ENCODE measurements around the gene BRCC3. TPM values are rescaled to one million over a fixed set of nuclear protein-coding genes. Genes with fewer than 3 reads are reported as not detected.

Gene BRCC3
- total and polyA plus RNA-seq, 2 of the 13 experiments (the other 11 are each of a cell fraction or from before 2014, with no cell fraction given) = 19.8 to 24.3 TPM

- TF ChIP-seq HNF1B (CRISPR knock-in tag; IDR thresholded peaks at IDR 0.05) (no peak), ZNF17 (CRISPR knock-in tag; IDR thresholded peaks at IDR 0.05) (no peak)
Measured at GRCh38 chrX:155070975-155071693, at the start of gene BRCC3, which contains the start of the genes CMC4 and MTCP1 (continued).

GRCh38 chrX:155022585-155022984, 48.7 kb upstream of the BRCC3 start, which contains the start of gene F8:
Gene F8 (minus strand): TSS chrX:155022723. CDS start chrX:155022552, 171 bp downstream.
- Histone ChIP-seq H3K36me3 (replicated peaks in 1 of 2; ENCODE audit: control insufficient read depth in 1 of 2, insufficient read depth in 2 of 2, low read length in 2 of 2) (no peaks in the 10 kb centered on the region), H3K9me3 (ENCODE audit: low read length) (no peaks in the 10 kb centered on the region), H3K79me2 (ENCODE audit: insufficient read depth, low read length) (peaks cover 3% of the 10 kb centered on the region), H3K4me2 (ENCODE audit: low read depth, low read length) (no peak within 1 kb of the TSS), H3K4me3 (replicated peaks in 1 of 3; ENCODE audit: insufficient read depth in 1 of 3, low read depth in 2 of 3, low read length in 3 of 3) (no peak within 1 kb of the TSS), H3K4me1 (ENCODE audit: insufficient read depth, low read length) (peaks cover 18% of the 10 kb centered on the region; the same call in 1 of the 2 replicates), H3K9ac (ENCODE audit: insufficient read depth, low read depth, low read length) (no peak within 1 kb of the TSS), H4K20me1 (ENCODE audit: insufficient read depth, low read length) (no peaks in the 10 kb centered on the region), H2AFZ (ENCODE audit: low read length) (no peak within 1 kb of the TSS), H3K27ac (ENCODE audit: extremely low read length, insufficient read depth, low read length) (no peak within 1 kb of the TSS), H3K27me3 (ENCODE audit: control insufficient read depth in 1 of 2, insufficient read depth in 2 of 2, low read length in 2 of 2) (no peaks in the 10 kb centered on the region; a peak in 1 of 5 replicates)
- 11% methylated on average over 1 of the region's 1 CpG for WGBS (ENCODE audit: low lambda C conversion rate)
- BruUV-seq (replicated peaks) = no TSS peak
- intact Hi-C loops (cut with micrococcal nuclease; ENCODE audit: unreplicated experiment) (no loop called here), in situ Hi-C loops (cut with HindIII; ENCODE audit: extremely low pct_ligation_motif_present, low pct_unique_long_range_greater_than_20kb) (no loop called here)
- POLR2A ChIA-PET = no interaction called here
- no peak for DNase-seq (ENCODE audit: low spot score)
- no peak for ATAC-seq
- no peak for FAIRE-seq
- TF ChIP-seq RBFOX2 (IDR thresholded peaks at IDR 0.05; ENCODE audit: low read depth, low read length) = no peak
- TF ChIP-seq ZNF101 (CRISPR knock-in tag; IDR thresholded peaks at IDR 0.05; ENCODE audit: borderline replicate concordance, low read depth) = no peak
- TF ChIP-seq ARID2 (CRISPR knock-in tag; IDR thresholded peaks at IDR 0.05; ENCODE audit: borderline replicate concordance) = no peak
- no peak for TF ChIP-seq ZNF773 (CRISPR knock-in tag; IDR thresholded peaks at IDR 0.05; ENCODE audit: borderline replicate concordance)
- TF ChIP-seq RBM22 (optimal IDR thresholded peaks at IDR 0.05; ENCODE audit: low read length) = no peak
- no peak for TF ChIP-seq GATAD1 (CRISPR knock-in tag; IDR thresholded peaks at IDR 0.05)
- no peak for TF ChIP-seq FUBP1 (CRISPR knock-in tag; IDR thresholded peaks at IDR 0.05; ENCODE audit: borderline replicate concordance)
- TF ChIP-seq ZNF256 (CRISPR knock-in tag; conservative IDR thresholded peaks at IDR 0.05) = no peak
- no peak for TF ChIP-seq ZNF552 (CRISPR knock-in tag; IDR thresholded peaks at IDR 0.05; ENCODE audit: borderline replicate concordance)
- CTCF ChIA-PET (ENCODE audit: low intra/inter-chr PET ratio, low total read pairs) = no interaction called here

All from HepG2 (cell line).